Fibroblast of the conjunctiva (primary cell): ENCODE data around the gene MBD5.

Source experiments
- DNase-seq: peaks from one replicate; pipeline ENCODE4 v3.0.0-alpha.2; 2010; ENCODE audit warnings: low read depth

MBD5 gene

GRCh38 chr2:148221926-148222325 lies 201.0 kb downstream of the MBD5 start:
- no peak for DNase-seq

GRCh38 chr2:148231858-148232257 lies 211.0 kb downstream of the MBD5 start:
- no peak for DNase-seq

GRCh38 chr2:148234143-148234542 lies 213.3 kb downstream of the MBD5 start:
- no peak for DNase-seq

- peak; percentile 13 for DNase-seq
Observed at GRCh38 chr2:148237911-148238310, 217.0 kb downstream of the MBD5 start.

GRCh38 chr2:148238561-148238960 lies 217.7 kb downstream of the MBD5 start:
- DNase-seq, result peak; percentile 36

GRCh38 chr2:148240838-148241237 lies 219.9 kb downstream of the MBD5 start:
- DNase-seq, result no peak

GRCh38 chr2:148244593-148245292 lies 223.9 kb downstream of the MBD5 start:
- peak; percentile 20 for DNase-seq

GRCh38 chr2:148251993-148252392 lies 231.1 kb downstream of the MBD5 start:
- no peak for DNase-seq

GRCh38 chr2:148252646-148253045 lies 231.8 kb downstream of the MBD5 start:
- no peak for DNase-seq

GRCh38 chr2:148253685-148254084 lies 232.8 kb downstream of the MBD5 start:
- no peak for DNase-seq

- no peak for DNase-seq
Observed at GRCh38 chr2:148255929-148256328, 235.0 kb downstream of the MBD5 start.

GRCh38 chr2:148257276-148257675 lies 236.4 kb downstream of the MBD5 start:
- no peak for DNase-seq

GRCh38 chr2:148258124-148258523 lies 237.2 kb downstream of the MBD5 start:
- no peak for DNase-seq

- no peak for DNase-seq
Observed at GRCh38 chr2:148259674-148260073, 238.8 kb downstream of the MBD5 start.

GRCh38 chr2:148263890-148264289 lies 243.0 kb downstream of the MBD5 start:
- no peak for DNase-seq

- no peak for DNase-seq
Observed at GRCh38 chr2:148273158-148273691, 252.3 kb downstream of the MBD5 start.

- no peak for DNase-seq
Observed at GRCh38 chr2:148279216-148279615, 258.3 kb downstream of the MBD5 start.

- DNase-seq, result peak; percentile 12
Observed at GRCh38 chr2:148282201-148282600, 261.3 kb downstream of the MBD5 start.

- DNase-seq, result no peak
Observed at GRCh38 chr2:148292431-148292830, 271.5 kb downstream of the MBD5 start.

GRCh38 chr2:148298196-148298595 lies 277.3 kb downstream of the MBD5 start:
- no peak for DNase-seq

- DNase-seq, result no peak
Observed at GRCh38 chr2:148299616-148300015, 278.7 kb downstream of the MBD5 start.

GRCh38 chr2:148300544-148300943 lies 279.7 kb downstream of the MBD5 start:
- no peak for DNase-seq

- DNase-seq, result no peak
Observed at GRCh38 chr2:148301362-148301761, 280.5 kb downstream of the MBD5 start.

- no peak for DNase-seq
Observed at GRCh38 chr2:148302526-148302925, 281.6 kb downstream of the MBD5 start.
